GM19035 (cell line): ENCODE measurements around the gene HCAR1.
"Not testable (repeated sequence)": the region's sequence is repeated elsewhere in the genome, so short reads cannot be mapped to it uniquely, and the experiment has no call there.

ENCODE experiments used
- ATAC-seq: cut with Tn5 transposase; IDR thresholded peaks from one replicate; pipeline ENCODE4 v1.9.1; 2021; ENCODE audit not compliant: unreplicated experiment

The HCAR1 gene, protein sequence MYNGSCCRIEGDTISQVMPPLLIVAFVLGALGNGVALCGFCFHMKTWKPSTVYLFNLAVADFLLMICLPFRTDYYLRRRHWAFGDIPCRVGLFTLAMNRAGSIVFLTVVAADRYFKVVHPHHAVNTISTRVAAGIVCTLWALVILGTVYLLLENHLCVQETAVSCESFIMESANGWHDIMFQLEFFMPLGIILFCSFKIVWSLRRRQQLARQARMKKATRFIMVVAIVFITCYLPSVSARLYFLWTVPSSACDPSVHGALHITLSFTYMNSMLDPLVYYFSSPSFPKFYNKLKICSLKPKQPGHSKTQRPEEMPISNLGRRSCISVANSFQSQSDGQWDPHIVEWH

DNA sequence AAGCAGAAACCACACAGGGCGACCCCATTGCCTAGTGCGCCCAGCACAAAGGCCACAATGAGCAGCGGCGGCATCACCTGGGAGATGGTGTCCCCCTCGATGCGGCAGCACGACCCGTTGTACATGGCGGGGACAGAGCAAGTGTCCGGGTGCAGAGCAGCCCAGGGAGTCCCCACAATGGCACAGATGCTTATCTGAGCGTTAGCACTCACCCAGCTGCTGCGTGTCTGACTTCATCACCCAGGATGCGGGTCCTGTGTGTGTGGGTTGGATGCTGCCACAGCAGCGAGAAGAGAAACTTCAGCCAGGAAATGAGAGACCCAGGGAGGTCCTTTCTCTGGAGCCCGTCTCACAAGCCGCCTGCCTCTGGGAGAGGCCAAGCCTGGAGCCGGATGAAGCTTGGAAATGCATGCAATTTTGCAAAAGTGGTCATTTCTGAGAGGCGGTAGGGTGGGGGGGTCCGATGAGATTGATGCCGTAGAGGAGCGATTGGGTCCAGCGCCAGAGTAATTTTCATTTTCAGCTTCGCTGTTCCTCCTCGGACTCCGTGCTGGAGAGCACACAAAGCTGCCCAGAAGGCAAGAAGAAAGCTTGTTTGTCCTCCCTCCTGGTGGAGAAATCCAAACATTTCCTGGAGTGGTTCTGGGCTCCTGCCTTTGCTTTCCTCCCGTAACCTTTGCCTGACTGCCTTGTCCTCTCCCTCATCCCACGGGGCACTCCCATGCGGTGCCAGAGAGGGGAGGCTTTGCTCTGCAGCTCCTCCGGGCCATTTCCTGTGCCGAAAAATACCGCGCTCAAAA is at the start of gene HCAR1:
HCAR1 (minus strand) TSS at position 630 of the 800 bp plus-strand sequence; CDS start at position 125, 505 bp downstream.
- no peak for ATAC-seq

DNA sequence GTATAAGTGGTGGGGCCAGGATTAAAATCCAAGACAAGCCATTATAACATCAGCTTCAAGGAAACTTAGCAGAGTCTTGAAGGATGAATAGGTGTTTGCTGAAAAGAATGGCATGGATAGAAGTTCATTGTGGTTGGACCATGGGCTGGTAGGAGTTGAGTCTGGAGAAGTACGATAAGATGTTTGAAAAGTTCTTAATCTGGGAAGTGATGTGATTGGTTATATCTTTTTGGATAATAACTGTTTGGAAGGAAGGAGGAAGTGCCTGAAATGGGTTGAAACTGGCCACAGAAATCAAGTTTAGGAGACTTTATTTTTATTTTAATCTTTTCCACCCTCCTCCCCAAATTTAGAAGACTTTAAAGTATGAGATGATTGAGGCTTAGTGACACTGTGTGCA is 26.9 kb upstream of the HCAR1 start:
- no peak for ATAC-seq

DNA sequence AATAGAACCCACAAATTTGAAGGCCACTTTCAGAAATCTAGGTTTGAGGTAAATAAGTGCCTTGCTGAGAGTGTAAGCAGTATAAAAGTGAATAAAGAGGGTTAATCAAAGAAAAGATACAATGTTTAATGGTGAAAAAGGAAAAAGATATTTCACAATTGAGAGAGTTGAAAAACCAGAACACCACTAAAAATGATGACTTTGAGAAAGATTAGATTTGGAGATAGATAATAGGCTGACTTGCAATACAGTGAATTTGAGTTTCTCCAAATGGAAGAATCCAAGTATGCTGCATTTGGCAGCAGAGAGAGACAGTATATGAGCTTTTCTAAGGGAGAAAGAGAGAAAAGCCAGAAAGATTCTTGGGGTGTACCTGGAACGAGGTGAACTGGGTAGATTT is 24.1 kb upstream of the HCAR1 start:
- ATAC-seq = no peak

DNA sequence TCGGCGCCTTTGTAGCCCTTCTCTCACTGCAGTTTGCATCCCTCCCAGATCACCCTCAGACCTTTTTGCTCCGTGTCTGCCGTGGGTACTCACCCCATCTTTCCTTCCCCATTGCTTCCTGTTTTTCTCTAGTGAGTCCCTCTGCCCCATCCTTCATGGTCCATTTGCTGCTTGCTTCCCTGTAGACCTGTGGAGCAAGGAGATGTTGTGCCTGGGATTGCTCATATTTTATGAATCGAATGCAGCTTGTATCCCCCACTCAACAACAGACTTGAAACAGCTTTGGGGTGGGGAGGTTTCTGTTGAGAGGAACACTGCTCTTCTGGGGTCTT is 22.6 kb upstream of the HCAR1 start:
- no peak for ATAC-seq

DNA sequence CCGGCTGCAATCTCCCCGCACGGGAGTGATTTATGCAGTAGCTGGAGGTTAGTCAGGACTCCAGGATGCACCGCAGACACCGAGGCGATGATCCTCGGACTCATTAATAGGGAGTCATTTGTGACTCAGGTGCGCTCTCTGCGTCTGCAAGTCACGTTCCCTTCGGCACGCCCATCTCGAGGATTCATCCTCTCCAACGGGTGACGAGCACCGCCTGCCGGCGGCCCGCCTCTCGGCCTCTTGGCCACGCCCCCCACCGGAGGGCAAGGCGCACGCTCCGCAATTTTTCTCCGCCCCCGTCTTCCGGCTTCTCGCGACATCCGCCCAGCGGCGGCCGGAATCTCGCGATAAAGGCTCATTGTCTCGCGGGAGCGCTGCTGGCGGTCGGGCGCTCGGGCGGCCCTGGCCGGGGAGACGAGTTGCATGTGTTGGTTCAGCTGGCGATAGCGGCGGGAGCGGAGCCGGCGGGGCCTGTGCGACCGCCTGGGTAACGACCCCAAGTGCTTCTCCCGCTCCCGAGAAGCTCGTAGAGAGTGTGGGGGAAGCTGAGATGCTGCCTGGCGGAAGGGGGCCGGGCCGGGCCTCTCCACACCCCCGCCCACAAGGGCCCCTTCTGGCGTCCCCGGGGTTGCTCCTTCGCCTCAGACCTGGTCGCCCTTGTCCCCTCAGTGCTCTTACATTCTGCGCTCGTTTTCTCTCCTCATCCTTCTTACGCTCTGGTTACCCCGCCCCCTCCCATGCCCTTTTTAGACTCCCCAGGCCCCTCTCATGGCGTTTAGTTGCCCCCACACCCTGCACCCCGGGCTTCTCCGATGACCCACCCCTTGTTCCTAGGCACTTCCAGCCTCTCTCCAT is 22.0 kb upstream of the HCAR1 start, which contains the start of gene DENR:
DENR (plus strand) TSS at position 361 of the 855 bp plus-strand sequence. CDS start 878 bp downstream, outside the sequence.
- ATAC-seq = peak; percentile 98

DNA sequence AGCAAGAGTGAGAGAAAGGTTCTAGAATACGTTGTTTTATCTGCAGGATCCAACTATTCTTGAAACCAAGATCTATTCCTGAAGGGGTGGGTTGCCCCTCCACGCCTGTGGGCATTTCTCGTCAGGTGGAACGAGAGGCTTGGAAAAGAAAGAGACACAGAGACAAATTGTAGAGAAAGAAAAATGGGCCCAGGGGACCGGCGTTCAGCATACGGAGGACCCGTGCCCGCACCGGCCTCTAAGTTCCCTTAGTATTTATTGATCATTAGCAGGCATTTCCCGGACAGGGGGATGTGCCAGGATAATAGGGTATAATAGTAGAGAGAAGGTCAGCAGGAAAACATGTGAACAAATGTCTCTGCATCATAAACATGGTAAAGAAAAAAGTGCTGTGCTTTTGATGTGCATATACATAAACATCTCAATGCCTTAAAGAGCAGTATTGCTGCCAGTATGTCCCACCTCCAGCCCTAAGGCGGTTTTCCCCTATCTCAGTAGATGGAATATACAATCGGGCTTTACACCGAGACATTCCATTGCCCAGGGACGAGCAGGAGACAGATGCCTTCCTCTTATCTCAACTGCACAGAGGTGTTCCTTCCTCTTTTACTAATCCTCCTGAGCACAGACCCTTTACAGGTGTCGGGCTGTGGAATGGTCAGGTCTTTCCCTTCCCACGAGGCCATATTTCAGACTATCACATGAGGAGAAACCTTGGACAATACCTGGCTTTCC is 20.3 kb upstream of the HCAR1 start:
- ATAC-seq = not testable (repeated sequence)

DNA sequence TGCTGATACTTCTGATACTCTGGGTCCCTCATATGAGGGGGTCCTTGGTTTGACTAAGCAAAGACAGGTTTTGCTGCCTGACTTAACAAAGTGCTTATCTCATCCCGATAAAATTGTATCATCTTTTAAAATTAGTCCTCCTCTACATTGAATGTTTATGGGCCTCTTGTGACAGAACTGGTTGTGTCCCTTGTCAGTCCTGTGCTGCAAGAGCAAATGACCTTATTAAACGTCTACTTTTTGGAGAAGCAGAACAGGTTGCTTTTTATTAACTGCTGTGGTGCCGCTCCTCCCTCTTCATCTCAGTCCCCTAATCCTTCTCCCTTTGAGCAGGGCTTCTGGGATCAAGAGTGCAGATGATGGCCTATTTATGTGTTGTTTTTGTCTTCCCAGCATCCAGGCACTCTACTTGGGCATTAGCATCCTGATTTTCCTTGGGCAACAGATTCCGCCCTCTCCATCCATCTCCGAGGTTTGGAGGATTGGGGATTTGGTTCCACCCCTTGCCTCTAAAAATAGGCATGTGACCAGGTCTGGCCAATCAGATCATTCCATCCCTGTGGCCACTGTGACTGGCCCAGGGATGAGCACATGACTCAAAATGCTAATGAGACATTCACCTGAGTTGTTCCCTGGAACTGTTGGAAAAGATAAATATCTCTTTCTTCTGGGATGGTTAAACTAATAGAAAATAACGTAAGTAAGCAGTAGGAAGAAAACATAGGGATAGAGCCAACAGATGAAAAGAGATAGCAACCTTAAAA is 19.1 kb upstream of the HCAR1 start:
- ATAC-seq = no peak

DNA sequence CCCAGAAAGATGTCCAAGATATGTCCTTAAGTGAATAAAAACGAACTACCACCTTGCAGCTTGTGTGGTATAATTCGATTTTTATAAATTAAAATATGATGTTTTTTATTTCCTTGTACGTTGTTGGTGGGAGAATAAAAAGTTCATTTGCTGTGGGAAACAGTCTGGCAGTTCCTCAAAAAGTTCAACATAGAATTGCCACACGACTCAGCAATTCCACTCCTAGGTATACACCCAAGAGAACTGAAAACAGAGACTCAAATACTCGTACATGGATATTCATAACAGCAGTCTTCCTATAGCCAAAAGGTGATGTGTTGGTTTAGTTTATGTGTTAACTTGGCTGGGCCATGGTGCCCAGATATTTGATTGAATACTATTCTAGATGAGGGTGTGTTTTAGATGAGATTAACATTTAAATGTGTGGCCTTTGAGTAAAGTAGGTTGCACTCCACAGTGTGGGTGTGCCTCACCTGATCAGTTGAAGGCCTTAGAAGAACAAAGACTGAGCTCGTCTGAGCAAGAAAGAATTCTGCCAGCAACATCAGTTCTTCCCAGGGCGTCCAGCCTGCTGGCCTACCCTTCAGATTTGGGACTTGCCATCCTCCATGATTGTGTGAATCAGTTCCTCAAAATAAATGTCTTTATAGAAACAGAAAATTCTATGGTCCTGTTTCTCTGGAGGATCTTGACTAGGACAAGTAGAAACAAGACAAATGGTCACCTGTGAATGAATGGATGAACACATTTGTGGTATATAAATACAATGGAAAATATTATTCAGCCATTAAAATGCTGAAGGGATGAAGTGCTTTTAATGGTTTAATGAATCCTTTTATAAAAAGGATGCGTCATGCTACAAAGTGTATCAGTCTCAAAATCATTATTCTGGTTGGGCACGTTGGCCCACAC is 16.8 kb upstream of the HCAR1 start:
- no peak for ATAC-seq

DNA sequence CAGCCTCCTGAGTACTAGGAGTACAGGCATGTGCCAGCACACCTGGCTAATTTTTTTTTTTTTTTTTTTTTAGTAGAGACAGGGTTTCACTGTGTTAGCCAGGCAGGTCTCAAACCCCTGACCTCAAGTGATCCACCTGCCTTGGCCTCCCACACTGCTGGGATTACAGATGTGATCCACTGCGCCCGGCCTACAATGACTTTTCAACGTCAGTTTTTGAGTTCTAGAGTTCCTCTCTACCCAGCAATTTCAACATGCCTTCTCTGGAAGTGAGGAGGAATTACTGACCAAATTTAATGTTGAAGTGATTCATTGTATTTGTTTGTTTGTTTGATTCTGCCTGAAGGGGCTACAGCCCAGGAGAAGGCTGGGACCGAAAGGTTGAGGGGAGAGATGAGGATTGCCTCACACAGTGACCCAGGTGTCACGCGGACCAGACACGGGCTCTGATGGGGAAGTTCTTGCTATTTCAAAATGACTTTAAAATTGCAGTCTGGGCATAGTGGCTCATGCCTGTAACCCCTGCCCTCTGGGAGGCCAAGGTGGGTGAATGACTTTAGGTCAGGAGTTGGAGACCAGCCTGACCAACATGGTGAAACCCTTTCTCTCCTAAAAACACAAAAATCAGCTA is 13.4 kb upstream of the HCAR1 start:
- no peak for ATAC-seq

DNA sequence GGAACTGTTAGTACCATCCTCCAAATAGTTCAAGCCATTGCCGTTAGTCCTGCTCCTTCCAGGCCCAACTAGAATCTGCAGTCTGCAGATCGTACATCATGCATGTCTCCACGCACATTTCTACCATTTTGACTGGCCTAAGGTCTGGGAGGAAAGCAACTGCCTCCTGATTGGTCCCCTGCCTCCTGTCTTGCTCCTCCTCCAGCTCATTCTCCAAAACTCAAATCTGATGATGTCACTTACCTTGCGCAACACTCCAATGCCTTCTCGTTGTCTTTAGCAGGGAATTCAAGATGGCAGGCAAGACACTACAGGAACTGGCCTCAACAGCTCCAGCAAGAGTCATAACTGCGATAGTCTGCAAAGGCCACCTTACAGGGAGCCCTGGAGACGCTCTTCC is 9.7 kb upstream of the HCAR1 start:
- no peak for ATAC-seq

DNA sequence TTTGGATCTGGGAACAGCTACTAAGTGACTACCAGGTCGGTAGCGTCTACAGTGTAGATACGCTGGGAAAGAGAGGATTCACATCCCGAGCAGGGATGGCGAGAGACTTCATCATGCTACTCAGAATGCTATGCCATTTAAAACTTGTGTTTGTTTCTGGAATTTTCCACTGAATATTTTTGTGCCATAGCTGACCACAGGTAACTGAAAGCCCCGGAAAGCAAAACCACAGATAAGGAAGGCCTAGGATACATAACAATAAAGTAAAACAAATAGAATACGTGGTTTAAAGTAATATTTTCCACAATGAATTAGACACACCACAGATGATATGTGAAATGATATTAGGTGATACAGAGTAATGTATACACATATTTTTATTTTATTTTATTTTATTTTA is 7.9 kb upstream of the HCAR1 start:
- no peak for ATAC-seq

DNA sequence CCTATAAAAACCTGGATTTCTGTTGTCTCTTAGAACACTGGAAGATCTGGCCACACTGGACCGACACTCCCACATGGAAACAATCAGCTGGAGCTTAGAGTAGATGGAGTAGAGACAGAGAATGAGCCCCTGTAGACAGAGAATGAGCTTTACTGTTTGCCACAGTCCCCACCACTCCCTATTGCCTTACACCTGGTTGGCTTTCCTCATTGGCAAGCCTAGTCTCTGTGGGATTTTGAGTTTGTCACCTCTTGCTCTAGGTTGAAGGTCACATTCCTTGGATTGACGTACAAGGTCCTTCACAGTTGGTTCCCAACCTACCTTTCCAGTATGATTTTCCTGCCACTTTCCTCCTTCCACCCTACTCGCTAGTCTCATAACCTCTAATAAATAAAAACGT is 2.0 kb upstream of the HCAR1 start:
- ATAC-seq = no peak

DNA sequence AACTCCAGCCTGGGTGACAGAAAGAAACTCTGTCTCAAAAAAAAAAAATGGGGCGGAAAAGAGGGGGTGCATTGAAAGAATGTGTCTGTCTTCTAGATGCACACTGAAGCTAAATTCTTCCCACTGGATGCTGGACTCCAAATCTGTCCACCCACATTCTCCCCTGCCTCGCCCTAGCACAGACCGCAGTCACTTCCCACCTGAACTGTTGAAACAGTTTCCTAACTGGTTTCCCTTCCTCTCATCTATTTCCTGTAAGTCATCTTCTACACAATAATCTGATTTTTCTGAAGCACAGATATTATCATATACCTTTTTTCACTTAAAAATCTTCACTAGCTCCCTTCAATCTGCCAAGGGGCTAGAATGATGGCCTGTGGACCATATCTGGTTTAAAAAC is 1.5 kb upstream of the HCAR1 start:
- ATAC-seq = no peak

DNA sequence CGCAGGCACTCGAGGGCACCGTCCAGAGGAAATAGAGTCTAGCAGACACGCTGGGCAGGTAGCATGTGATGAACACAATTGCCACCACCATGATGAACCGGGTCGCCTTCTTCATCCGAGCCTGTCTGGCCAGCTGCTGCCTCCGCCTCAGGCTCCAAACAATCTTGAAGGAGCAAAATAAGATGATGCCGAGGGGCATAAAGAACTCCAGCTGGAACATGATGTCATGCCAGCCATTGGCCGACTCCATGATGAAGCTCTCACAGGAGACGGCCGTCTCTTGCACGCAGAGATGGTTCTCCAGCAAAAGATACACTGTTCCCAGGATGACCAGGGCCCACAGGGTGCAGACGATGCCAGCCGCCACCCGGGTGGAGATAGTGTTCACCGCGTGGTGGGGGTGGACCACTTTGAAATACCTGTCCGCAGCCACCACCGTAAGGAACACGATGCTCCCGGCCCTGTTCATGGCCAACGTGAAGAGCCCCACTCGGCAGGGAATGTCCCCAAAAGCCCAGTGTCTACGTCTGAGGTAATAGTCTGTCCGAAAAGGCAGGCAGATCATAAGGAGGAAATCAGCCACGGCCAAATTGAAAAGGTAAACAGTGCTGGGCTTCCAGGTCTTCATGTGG is 945 bp downstream of the HCAR1 start:
- ATAC-seq = no peak

DNA sequence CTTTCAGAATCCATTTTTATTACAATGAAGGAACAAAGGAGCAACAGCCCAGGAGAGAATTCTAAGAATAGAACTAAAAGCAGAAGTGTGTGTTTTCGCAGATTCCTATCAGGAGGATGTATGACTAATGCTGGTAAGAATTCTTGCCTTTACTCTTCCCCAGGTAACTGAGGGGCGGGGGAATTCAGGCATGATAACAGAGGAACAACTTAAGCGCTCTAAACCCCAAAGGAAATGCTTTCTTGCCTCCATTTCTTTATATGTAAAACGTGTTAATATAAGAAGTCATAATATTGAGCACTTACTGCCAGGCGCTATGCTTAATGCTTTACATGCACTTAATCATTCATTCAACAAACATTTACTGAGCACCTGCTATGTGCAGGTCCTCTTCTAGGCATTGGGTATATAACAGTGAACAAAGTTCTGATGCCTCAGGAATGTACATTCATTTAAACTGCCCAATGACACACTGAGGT is 4.5 kb downstream of the HCAR1 start:
- ATAC-seq = no peak

DNA sequence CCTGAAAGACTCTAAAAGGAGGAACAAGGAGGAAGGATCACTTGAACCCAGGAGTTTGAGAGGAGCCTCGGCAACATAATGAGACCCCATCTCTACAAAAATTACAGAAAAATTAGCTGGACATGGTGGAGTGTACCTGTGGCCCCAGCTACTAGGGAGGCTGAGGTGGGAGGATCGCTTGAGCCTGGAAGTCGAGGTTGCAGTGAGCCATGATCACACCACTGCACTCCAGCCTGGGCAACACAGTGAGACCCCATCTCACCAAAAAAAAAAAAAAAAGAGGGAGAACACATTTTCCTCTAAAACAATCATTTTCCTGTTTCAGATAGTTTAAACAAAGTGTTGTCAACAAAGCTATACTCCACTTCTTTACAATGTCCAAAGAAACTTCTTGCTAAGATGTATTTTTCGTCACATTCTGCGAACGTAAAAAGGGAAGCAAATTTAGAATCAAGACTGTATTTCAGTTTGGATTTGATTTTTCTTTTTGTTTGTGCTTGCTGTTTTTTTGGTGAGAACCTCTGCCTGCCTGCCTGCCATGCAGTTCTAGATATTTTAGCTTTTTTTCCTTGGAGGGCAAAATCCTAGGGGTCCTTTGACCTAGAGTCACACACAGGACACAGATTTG is 5.1 kb downstream of the HCAR1 start:
- no peak for ATAC-seq

DNA sequence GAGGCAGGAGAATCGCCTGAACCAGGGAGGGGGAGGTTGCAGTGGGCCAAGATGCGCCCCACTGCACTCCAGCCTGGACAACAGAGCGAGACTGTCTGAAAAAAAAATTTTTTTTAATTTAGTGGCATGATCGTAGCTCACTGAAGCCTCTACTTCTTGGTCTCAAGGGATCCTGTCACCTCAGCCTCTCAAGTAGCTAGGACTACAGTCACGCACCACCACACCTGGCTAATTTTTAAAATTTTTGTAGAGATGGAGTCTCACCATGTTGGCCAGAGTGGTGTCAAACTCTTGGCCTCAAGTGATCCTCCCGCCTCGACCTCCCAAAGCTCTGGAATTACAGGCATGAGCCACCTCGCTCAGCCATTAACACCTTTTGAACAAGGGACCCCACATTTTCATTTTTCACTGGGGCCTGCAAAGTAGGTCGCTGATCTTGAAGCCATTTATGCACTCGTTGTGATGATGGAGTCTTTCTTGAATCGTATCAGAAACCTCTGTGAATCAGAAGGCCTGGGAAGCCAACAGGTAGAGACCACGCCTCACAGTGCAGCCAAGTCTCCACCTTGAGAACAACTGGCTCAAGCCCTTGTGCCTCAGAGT is 5.9 kb downstream of the HCAR1 start:
- ATAC-seq = no peak
